ENCODE results near the gene TFEB.

TFEB gene

DNA sequence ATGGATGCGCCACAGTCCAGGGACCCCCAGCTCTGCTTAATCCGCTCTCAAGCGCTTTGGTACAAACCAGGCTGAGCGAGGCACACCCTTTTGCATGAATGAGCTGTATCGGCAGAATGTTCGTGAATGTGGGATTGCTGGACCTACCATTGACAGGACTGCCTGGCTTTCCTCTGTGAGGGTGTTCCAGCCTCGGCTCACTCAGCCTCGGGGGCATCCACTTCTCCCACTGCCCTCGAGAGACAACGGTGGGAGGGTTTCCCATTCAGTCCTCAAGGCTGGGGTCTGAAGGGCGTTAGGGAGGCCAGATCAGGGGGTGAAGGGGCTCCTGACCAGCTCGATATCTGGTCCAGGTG is 79.8 kb downstream of the TFEB start:
- Histone ChIP-seq H3K36me3 (ENCODE audit: insufficient read depth, low read depth, low read length) (0 out of 2 replicates have a peak, but pooled peaks cover 6% of the 10 kb centered on the region), H3K9ac (ENCODE audit: low read depth, low read length) (no peak overlapping the region), H3K27ac (ENCODE audit: low read length) (no peak overlapping the region), H3K9me3 (ENCODE audit: insufficient read depth, low read depth, low read length) (no peaks in the 10 kb centered on the region), H3K4me3 (ENCODE audit: low read length) (no peak overlapping the region), H3K4me1 (ENCODE audit: insufficient read depth, low read length) (no peaks in the 10 kb centered on the region), H3K27me3 (ENCODE audit: insufficient read depth, low read length) (no peaks in the 10 kb centered on the region)

DNA sequence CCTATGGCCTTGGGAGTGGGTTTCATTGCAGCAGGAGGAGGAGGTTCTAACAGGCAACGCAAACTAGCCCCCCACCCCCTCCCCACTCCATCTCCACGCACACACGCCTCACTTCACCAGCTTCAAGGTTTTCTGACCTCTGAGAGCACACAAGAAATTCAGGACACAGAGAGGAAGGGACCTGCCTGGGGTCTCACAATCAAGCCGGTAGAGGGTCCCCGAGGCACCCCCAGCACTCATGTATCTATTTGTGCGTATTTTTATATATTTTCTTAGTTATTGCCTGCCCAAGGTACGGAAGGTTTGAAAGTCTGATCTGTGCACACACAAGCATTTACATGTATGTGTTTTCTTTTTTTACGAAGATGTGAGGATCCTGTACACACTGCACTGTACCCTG is 80.2 kb downstream of the TFEB start:
- no peak overlapping the region for H3K9ac ChIP-seq (ENCODE audit: low read depth, low read length)

DNA sequence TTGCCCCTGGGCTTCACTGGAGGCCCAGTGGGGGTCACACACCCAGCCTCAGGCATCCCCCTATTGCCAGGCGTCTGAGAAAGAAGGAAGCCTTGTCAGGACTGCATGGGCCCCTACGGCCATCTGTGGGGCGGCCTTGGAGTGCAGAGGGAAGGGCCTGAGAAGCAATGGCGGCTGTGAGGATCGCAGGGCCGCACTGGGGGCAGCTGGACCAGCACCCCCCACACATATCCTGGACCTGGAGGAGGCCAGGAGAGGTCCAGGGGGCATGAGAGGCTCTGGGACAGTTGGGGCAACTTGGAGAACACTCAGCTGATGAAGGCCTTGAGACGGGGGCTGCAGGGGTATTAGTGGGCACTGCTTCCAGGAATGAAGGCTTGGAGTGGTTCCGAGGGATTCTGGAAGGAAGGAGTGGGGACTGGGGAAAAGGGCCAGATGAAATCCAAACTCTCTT is 80.7 kb downstream of the TFEB start:
- H3K4me1 ChIP-seq (ENCODE audit: insufficient read depth, low read length), result no peaks in the 10 kb centered on the region
- peaks cover 8% of the 10 kb centered on the region for H3K36me3 ChIP-seq (ENCODE audit: insufficient read depth, low read depth, low read length)
- H3K27ac ChIP-seq (ENCODE audit: low read length), result no peak overlapping the region
- no peak overlapping the region for H3K4me3 ChIP-seq (ENCODE audit: low read length)
- H3K9me3 ChIP-seq (ENCODE audit: insufficient read depth, low read depth, low read length), result no peaks in the 10 kb centered on the region
- H3K9ac ChIP-seq (ENCODE audit: low read depth, low read length), result no peak overlapping the region
- no peaks in the 10 kb centered on the region for H3K27me3 ChIP-seq (ENCODE audit: insufficient read depth, low read length)

More for the DNA sequence above, 80.2 kb downstream of the TFEB start:
- Histone ChIP-seq H3K27ac (ENCODE audit: low read length) (no peak overlapping the region), H3K36me3 (ENCODE audit: insufficient read depth, low read depth, low read length) (0 out of 2 replicates have a peak, but pooled peaks cover 6% of the 10 kb centered on the region), H3K4me3 (ENCODE audit: low read length) (no peak overlapping the region), H3K4me1 (ENCODE audit: insufficient read depth, low read length) (no peaks in the 10 kb centered on the region), H3K9me3 (ENCODE audit: insufficient read depth, low read depth, low read length) (no peaks in the 10 kb centered on the region), H3K27me3 (ENCODE audit: insufficient read depth, low read length) (no peaks in the 10 kb centered on the region)

DNA sequence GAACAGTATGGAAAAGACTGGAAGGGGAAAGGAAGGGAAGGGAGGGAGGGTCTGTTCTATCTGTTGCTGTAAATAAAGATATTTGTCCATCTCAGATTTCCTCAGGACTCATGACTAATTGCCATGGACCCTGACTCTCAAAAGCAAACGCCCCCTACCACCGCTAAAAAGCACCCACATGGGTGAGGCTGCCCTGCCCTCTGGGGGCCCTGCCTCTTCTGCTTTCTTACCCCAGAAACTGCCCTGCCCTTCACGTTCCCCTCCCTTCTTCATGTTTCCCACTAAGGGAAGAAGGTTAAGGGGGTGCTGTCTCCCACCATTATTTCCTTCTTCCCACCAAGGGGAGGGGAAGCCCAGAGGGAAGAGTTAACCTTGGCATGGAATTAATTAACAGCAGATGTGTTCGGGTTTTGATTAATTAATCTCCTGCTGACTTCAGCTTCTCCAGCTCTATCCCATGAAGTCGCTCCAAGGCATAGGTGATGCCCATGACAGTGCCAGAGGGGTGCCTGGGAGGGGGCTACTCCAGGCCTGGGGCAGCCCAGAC is 81.2 kb downstream of the TFEB start:
- Histone ChIP-seq H3K27ac (ENCODE audit: low read length) (no peak overlapping the region), H3K4me3 (ENCODE audit: low read length) (no peak overlapping the region), H3K4me1 (ENCODE audit: insufficient read depth, low read length) (no peaks in the 10 kb centered on the region), H3K27me3 (ENCODE audit: insufficient read depth, low read length) (no peaks in the 10 kb centered on the region), H3K9ac (ENCODE audit: low read depth, low read length) (no peak overlapping the region), H3K9me3 (ENCODE audit: insufficient read depth, low read depth, low read length) (no peaks in the 10 kb centered on the region), H3K36me3 (ENCODE audit: insufficient read depth, low read depth, low read length) (peaks cover 10% of the 10 kb centered on the region)

DNA sequence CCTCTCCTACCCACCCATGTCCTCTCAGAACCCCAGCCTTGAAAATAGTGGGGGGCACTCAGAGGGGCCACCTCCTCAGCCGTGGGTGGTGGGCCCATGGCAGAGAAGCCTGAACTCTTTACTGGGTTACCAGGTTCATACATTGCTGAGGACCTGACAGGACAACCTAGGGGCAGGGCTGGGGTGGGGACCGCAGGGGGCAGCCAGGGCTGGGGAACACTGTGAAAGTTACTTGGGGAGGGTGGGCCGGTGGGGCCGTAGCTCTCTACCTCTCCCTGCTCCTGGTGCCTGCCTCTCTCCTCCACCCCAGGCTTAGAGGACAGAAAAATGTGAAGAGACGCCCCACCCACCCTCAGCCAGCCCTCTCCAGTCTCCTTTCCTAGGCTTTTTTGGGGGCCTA is 81.7 kb downstream of the TFEB start:
- Histone ChIP-seq H3K9me3 (ENCODE audit: insufficient read depth, low read depth, low read length) (no peaks in the 10 kb centered on the region), H3K36me3 (ENCODE audit: insufficient read depth, low read depth, low read length) (peaks cover 10% of the 10 kb centered on the region), H3K9ac (ENCODE audit: low read depth, low read length) (no peak overlapping the region), H3K27ac (ENCODE audit: low read length) (no peak overlapping the region), H3K27me3 (ENCODE audit: insufficient read depth, low read length) (no peaks in the 10 kb centered on the region), H3K4me3 (ENCODE audit: low read length) (no peak overlapping the region), H3K4me1 (ENCODE audit: insufficient read depth, low read length) (no peaks in the 10 kb centered on the region)

DNA sequence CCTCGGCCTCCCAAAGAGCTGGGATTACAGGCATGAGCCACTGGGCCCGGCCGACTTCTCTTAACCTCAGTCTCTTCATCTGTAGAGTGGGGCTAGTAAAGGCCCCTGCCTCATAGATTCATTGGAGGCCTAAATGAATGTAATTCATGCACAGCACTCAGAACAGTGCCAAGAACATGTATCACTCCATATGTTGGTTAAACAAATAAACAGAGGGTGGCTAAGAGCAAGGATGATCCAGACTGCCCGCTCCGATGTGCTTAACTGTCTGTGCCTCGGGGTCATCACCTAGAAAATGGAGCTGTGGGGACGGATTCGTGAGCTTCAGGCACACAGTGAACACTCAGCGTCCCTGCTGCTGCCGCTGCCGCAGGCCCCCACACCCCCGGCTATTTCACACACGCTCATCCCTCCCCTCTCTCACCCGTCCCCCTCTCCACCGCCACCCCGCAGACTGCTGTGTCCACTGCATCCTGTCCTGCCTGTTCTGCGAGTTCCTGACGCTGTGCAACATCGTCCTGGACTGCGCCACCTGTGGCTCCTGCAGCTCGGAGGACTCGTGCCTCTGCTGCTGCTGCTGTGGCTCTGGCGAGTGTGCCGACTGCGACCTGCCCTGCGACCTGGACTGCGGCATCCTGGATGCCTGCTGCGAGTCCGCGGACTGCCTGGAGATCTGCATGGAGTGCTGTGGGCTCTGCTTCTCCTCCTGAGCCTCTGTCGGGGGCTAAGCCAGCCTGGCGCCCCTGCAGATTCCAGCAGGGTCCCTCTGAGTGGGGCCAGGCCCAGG is 82.3 kb downstream of the TFEB start:
- Histone ChIP-seq H3K4me3 (ENCODE audit: low read length) (no peak overlapping the region), H3K36me3 (ENCODE audit: insufficient read depth, low read depth, low read length) (peaks cover 15% of the 10 kb centered on the region), H3K9ac (ENCODE audit: low read depth, low read length) (no peak overlapping the region), H3K27me3 (ENCODE audit: insufficient read depth, low read length) (no peaks in the 10 kb centered on the region), H3K4me1 (ENCODE audit: insufficient read depth, low read length) (no peaks in the 10 kb centered on the region), H3K9me3 (ENCODE audit: insufficient read depth, low read depth, low read length) (no peaks in the 10 kb centered on the region), H3K27ac (ENCODE audit: low read length) (no peak overlapping the region)

DNA sequence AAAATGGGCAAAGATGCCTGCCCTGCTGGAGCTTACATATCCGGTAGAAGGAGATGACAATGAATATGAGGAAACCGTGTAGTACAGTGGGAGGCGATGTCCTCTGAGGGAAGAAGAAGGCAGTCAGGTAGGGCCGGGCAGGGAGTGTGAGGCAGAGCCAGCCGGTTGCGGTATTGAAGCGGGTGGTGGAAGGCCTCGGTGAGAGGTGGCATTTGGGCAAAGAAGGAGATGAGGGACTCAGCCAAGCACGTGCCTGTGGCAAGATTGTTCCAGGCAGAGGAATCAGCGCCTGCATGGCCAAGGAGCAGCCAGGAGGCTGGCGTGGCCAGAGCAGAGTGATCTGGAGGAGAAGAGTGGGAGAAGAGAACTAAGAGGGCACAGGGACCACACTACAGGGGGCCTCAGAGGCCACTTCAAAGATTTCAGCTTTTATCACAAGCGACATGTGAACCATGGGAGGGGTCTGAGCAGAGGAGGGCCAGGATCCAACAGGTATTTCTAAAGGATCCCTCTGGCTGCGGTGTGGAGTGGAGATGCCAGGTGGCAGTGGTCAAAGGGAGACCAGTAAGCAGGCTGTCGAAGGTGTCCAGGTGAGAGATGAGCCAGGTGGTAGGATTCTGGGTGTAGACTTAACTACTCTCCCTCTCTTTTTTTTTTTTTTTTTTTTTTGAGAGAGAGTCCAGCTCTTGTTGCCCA is 83.3 kb downstream of the TFEB start:
- Histone ChIP-seq H3K9ac (ENCODE audit: low read depth, low read length) (no peak overlapping the region), H3K36me3 (ENCODE audit: insufficient read depth, low read depth, low read length) (peaks cover 19% of the 10 kb centered on the region), H3K4me1 (ENCODE audit: insufficient read depth, low read length) (no peaks in the 10 kb centered on the region), H3K9me3 (ENCODE audit: insufficient read depth, low read depth, low read length) (no peaks in the 10 kb centered on the region), H3K4me3 (ENCODE audit: low read length) (no peak overlapping the region), H3K27ac (ENCODE audit: low read length) (no peak overlapping the region), H3K27me3 (ENCODE audit: insufficient read depth, low read length) (no peaks in the 10 kb centered on the region)

DNA sequence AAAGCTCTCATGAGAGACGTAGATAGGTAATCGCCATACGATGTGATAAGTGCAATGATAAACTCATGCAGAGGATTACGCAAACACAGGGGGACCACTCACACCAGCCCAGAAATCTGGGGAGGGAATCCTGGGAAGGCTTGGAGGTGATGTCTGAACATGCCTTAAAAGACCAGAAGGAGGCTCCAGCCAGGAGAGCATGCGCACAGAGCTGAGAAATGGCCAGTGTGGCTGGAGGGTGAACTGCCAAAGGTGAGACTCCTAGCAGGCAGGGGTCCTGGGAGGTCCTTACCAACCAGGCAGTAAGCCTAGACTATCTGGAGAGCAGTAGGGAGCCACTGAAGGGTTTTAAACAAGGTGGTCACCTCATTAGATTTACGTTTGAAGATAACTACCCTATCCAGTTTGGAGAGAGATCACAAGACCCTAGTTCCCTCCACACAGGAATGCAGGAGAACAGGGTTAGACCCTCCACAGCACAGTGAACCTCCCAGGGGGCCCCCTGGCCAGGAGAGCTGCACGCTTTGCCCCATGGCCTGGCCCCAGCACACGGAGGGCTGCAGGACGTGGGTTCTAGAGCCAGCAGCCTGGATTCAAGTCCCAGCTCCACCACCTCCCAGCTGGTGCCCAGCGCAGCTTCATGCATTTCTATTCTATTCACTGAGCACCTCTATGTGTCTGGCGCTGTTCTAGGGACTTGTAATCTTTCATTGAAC is 84.0 kb downstream of the TFEB start:
- Histone ChIP-seq H3K9me3 (ENCODE audit: insufficient read depth, low read depth, low read length) (no peaks in the 10 kb centered on the region), H3K27ac (ENCODE audit: low read length) (no peak overlapping the region)

DNA sequence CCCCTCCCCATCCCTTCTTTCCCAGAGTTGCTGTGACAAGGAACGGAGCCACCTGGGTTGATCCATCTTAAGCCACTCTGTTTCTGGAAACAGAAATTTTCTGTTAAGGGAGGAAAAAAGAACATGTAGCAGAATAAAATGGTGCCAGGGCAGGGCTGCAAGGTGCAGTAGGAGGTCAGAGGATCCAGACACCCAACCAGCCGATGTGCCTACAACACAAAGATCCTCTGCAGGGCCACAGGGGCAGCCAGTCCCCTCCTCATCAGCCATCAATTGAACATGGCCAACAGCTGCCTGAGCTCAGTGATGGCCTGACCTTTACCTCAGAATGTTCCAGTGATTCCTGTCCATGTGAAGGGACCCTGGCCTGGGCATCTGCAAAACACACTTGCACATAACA is 85.3 kb downstream of the TFEB start:
- H3K9me3 ChIP-seq (ENCODE audit: insufficient read depth, low read depth, low read length), result no peaks in the 10 kb centered on the region
- H3K36me3 ChIP-seq (ENCODE audit: insufficient read depth, low read depth, low read length), result peaks cover 30% of the 10 kb centered on the region
- H3K27me3 ChIP-seq (ENCODE audit: insufficient read depth, low read length), result peaks cover 6% of the 10 kb centered on the region; the same call in 1 of the 2 replicates
- no peak overlapping the region for H3K9ac ChIP-seq (ENCODE audit: low read depth, low read length)
- no peak overlapping the region for H3K27ac ChIP-seq (ENCODE audit: low read length)
- H3K4me3 ChIP-seq (ENCODE audit: low read length), result no peak overlapping the region
- H3K4me1 ChIP-seq (ENCODE audit: insufficient read depth, low read length), result peaks cover 7% of the 10 kb centered on the region; the same call in 1 of the 2 replicates

More for the DNA sequence above, 84.0 kb downstream of the TFEB start:
- no peaks in the 10 kb centered on the region for H3K27me3 ChIP-seq (ENCODE audit: insufficient read depth, low read length)
- no peak overlapping the region for H3K9ac ChIP-seq (ENCODE audit: low read depth, low read length)
- no peaks in the 10 kb centered on the region for H3K4me1 ChIP-seq (ENCODE audit: insufficient read depth, low read length)
- peaks cover 26% of the 10 kb centered on the region for H3K36me3 ChIP-seq (ENCODE audit: insufficient read depth, low read depth, low read length)
- no peak overlapping the region for H3K4me3 ChIP-seq (ENCODE audit: low read length)

DNA sequence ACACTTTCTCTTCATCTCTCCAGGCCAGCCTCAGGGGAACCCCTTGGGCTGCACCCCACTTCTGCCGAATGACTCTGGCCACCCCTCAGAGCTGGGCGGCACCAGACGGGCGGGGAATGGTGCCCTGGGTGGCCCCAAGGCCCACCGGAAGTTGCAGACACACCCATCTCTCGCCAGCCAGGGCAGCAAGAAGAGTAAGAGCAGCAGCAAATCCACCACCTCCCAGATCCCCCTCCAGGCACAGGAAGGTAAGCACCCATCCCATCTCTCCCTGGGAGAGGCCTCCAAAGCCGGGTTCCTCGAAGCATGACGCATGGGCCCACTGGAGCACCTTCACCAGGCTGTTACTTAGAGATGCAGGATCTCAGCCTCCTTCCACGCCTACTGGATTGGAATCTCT is 85.8 kb downstream of the TFEB start:
- peaks cover 13% of the 10 kb centered on the region; the same call in 1 of the 2 replicates for H3K4me1 ChIP-seq (ENCODE audit: insufficient read depth, low read length)
- no peak overlapping the region for H3K9ac ChIP-seq (ENCODE audit: low read depth, low read length)
- no peak overlapping the region for H3K27ac ChIP-seq (ENCODE audit: low read length)
- peaks cover 30% of the 10 kb centered on the region for H3K36me3 ChIP-seq (ENCODE audit: insufficient read depth, low read depth, low read length)
- peaks cover 10% of the 10 kb centered on the region; the same call in 1 of the 2 replicates for H3K27me3 ChIP-seq (ENCODE audit: insufficient read depth, low read length)
- H3K4me3 ChIP-seq (ENCODE audit: low read length), result no peak overlapping the region
- H3K9me3 ChIP-seq (ENCODE audit: insufficient read depth, low read depth, low read length), result no peaks in the 10 kb centered on the region

DNA sequence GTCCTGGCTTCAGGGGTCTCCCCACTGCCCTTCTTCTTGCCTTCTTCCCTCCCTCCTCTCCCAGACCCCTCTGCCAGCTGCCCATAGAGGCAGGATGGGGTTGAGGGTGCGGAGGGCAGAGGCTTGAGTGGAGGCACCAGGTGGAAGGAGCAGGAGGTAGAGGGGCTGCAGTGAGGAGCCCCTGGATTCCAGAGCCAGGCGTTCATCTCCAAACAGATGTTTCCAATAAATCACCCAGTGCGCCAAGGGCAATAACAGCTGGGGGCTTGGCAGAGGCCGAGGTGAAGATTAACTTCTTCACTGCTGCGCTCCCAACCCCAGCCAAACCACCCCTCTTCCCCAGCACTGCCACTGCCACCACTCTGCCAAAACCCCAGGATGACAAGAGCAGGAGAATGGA is 86.5 kb downstream of the TFEB start:
- Histone ChIP-seq H3K4me1 (ENCODE audit: insufficient read depth, low read length) (peaks cover 19% of the 10 kb centered on the region), H3K9ac (ENCODE audit: low read depth, low read length) (no peak overlapping the region), H3K27me3 (ENCODE audit: insufficient read depth, low read length) (peaks cover 10% of the 10 kb centered on the region; the same call in 1 of the 2 replicates), H3K9me3 (ENCODE audit: insufficient read depth, low read depth, low read length) (no peaks in the 10 kb centered on the region), H3K36me3 (ENCODE audit: insufficient read depth, low read depth, low read length) (peaks cover 30% of the 10 kb centered on the region), H3K4me3 (ENCODE audit: low read length) (no peak overlapping the region), H3K27ac (ENCODE audit: low read length) (no peak overlapping the region)

Data from iPS-20b (cell line).